Endothelial cell of umbilical vein (primary cell): ENCODE measurements around the gene UBE2L3. TPM values are rescaled to one million over a fixed set of nuclear protein-coding genes. Genes with fewer than 3 reads are reported as not detected.
A peak's percentile ranks its signal among the peaks of the same experiment; 100 is the strongest.

Source experiments
- BruUV-seq: library from RNA; stranded (reverse); fragments of 400-500 nt; replicated peaks from 2 replicates; lab custom pipeline; 2021; lab: Mats Ljungman, UMichigan
- CTCF ChIA-PET: fragments of 300-600, 350-600 bp; sonication (Branson Sonifier 250); formaldehyde crosslinking; loops from one replicate; lab custom pipeline; 2021; ENCODE audit warnings: antibody characterized with exemption, inconsistent platforms; lab: Charles Lee
- POLR2A ChIA-PET: fragments of 300-600, 350-600 bp; sonication (Branson Sonifier 250); formaldehyde crosslinking; loops from one replicate; lab custom pipeline; 2021; ENCODE audit warnings: antibody characterized with exemption, inconsistent platforms; lab: Charles Lee
- DNase-seq: peaks from one replicate; pipeline ENCODE4 v3.0.0-alpha.2; 2011; ENCODE audit warnings: low read depth, low spot score
- FAIRE-seq: peaks from 2 replicates; lab custom pipeline; 2011; peaks lifted over from hg19 to GRCh38; lab: Jason Lieb, UNC
- H2AFZ ChIP-seq: 2 replicates; pipeline ENCODE4 v1.6.0; 2012; ENCODE audit warnings: low read depth, low read length, control low read depth, inconsistent platforms
- H3K27ac ChIP-seq: 2 replicates; pipeline ENCODE4 v1.5.1; 2011; ENCODE audit warnings: low read depth, mild to moderate bottlenecking, control low read depth, low read length, moderate library complexity; ENCODE audit not compliant: insufficient read depth
- H3K27me3 ChIP-seq, 2 experiments: 2 replicates each; pipeline versions ENCODE4 v1.6.0 to v1.6.1; 2011; ENCODE audit warnings: low read length in 2 of 2, mixed read lengths in 1 of 2; ENCODE audit not compliant: control insufficient read depth in 2 of 2, insufficient read depth in 2 of 2
- H3K36me3 ChIP-seq, 2 experiments: 2 replicates in 1 of 2; 3 replicates in 1 of 2; pipeline ENCODE4 v1.5.1; 2011; ENCODE audit warnings: low read length in 2 of 2, mild to moderate bottlenecking in 1 of 2, moderate library complexity in 1 of 2; ENCODE audit not compliant: control insufficient read depth in 2 of 2, insufficient read depth in 2 of 2; ENCODE audit errors: extremely low read depth in 1 of 2
- H3K4me1 ChIP-seq: 3 replicates; pipeline ENCODE4 v1.5.1; 2011; ENCODE audit warnings: mild to moderate bottlenecking, low read length; ENCODE audit not compliant: control insufficient read depth, insufficient read depth; ENCODE audit errors: extremely low read depth
- H3K4me2 ChIP-seq: 2 replicates; pipeline ENCODE4 v1.6.1; 2011; ENCODE audit warnings: low read length, control low read depth, mixed read lengths; ENCODE audit not compliant: insufficient read depth
- H3K4me3 ChIP-seq, 3 experiments: fragments of 200-600 bp in 1 of 3; sonication (generic), shearing (Covaris generic) in 1 of 3; replicated peaks in 1 of 3; 2 replicates each; pipeline ENCODE4 v1.5.1; 2011 to 2016; ENCODE audit warnings: control low read depth in 3 of 3, low read length in 3 of 3, mild to moderate bottlenecking in 2 of 3, inconsistent platforms in 1 of 3, low read depth in 1 of 3, moderate library complexity in 1 of 3; ENCODE audit not compliant: insufficient read depth in 1 of 3
- H3K79me2 ChIP-seq: 2 replicates; pipeline ENCODE4 v1.6.0; 2012; ENCODE audit warnings: low read length, inconsistent platforms; ENCODE audit not compliant: control insufficient read depth, insufficient read depth
- H3K9ac ChIP-seq: replicated peaks from 2 replicates; pipeline ENCODE3; 2011; ENCODE audit warnings: low read length, control low read depth; ENCODE audit not compliant: insufficient read depth; ENCODE audit errors: extremely low read depth
- H3K9me1 ChIP-seq: replicated peaks from 3 replicates; pipeline ENCODE4 v1.6.0; 2011; ENCODE audit warnings: mild to moderate bottlenecking, low read length; ENCODE audit not compliant: control insufficient read depth, insufficient read depth; ENCODE audit errors: extremely low read depth
- H3K9me3 ChIP-seq: replicated peaks from 2 replicates; pipeline ENCODE4 v1.5.1; 2012; ENCODE audit warnings: low read length, inconsistent platforms; ENCODE audit not compliant: control insufficient read depth, insufficient read depth
- H4K20me1 ChIP-seq: replicated peaks from 2 replicates; pipeline ENCODE3; 2011; ENCODE audit warnings: mild to moderate bottlenecking, low read length; ENCODE audit not compliant: control insufficient read depth, insufficient read depth; ENCODE audit errors: extremely low read depth
- EZH2 ChIP-seq: IDR thresholded peaks from 2 replicates; pipeline ENCODE4 v1.6.1; 2012; ENCODE audit warnings: borderline replicate concordance, low read depth, mild to moderate bottlenecking, moderate library complexity, low read length, inconsistent platforms; ENCODE audit not compliant: severe bottlenecking
- FOS ChIP-seq: IDR thresholded peaks from 2 replicates; pipeline ENCODE4 v1.6.1; 2011; ENCODE audit warnings: mild to moderate bottlenecking, low read length, moderate library complexity, borderline replicate concordance; ENCODE audit not compliant: insufficient read depth
- GATA2 ChIP-seq: IDR thresholded peaks from 2 replicates; pipeline ENCODE4 v1.7.0; 2011; ENCODE audit warnings: low read depth, mild to moderate bottlenecking, moderate library complexity, mixed read lengths, low read length; ENCODE audit not compliant: insufficient read length, insufficient read depth
- JUN ChIP-seq: IDR thresholded peaks from 2 replicates; pipeline ENCODE4 v1.6.1; 2011; ENCODE audit warnings: borderline replicate concordance, low read depth; ENCODE audit not compliant: insufficient read length, insufficient read depth
- MAX ChIP-seq: IDR thresholded peaks from 2 replicates; pipeline ENCODE4 v1.6.1; 2011; ENCODE audit not compliant: insufficient read depth, insufficient read length
- MYC ChIP-seq: IDR thresholded peaks from one replicate; pipeline ENCODE4 v1.6.1; 2011; ENCODE audit warnings: mild to moderate bottlenecking, low read depth, low read length
- POLR2A ChIP-seq: IDR thresholded peaks from 2 replicates; pipeline ENCODE4 v1.6.1; 2012; ENCODE audit warnings: low read depth, mild to moderate bottlenecking, control low read depth, low read length
- POLR2AphosphoS5 ChIP-seq: IDR thresholded peaks from 2 replicates; pipeline ENCODE4 v1.6.1; 2012; ENCODE audit warnings: low read depth, mild to moderate bottlenecking, control low read depth, low read length, moderate library complexity; ENCODE audit not compliant: insufficient read depth
- dilution Hi-C: fragments of 300-500 bp; cut with MboI; formaldehyde crosslinking; loops from one replicate; pipeline ENCODE4 v1.15.0; 2019; ENCODE audit warnings: low sequenced_read_pairs; ENCODE audit not compliant: extremely low pct_ligation_motif_present
- intact Hi-C: fragments of 100-400 bp; cut with micrococcal nuclease; formaldehyde crosslinking; loops from one replicate; pipeline ENCODE4 v1.10.0; 2022
- polyA plus RNA-seq, 4 experiments: library from polyadenylated mRNA; depleted of rRNA in 3 of 4; stranded (reverse) in 3 of 4; unstranded in 1 of 4; fragments of >200 nt; gene quantifications; 2 replicates each; pipeline versions ENCODE4 v1.2.1 to v1.2.3, GENCODE V29; 2011 to 2012; ENCODE audit warnings: missing spikeins in 1 of 4
- total RNA-seq: library from RNA; stranded (reverse); gene quantifications from 2 replicates; pipeline ENCODE4 v1.2.3, GENCODE V29; 2021
- TF ChIP-seq, protein P1 (sequence below), 2 donors: IDR thresholded peaks; 1 replicate in 1 of 2; 2 replicates in 1 of 2; pipeline ENCODE4 v1.5.1; 2011; ENCODE audit warnings: low read length in 2 of 2, mild to moderate bottlenecking in 2 of 2, moderate library complexity in 2 of 2, control low read depth in 1 of 2, inconsistent platforms in 1 of 2, low read depth in 1 of 2; ENCODE audit not compliant: insufficient read depth in 1 of 2; ENCODE audit errors: extremely low read depth in 1 of 2

The UBE2L3 gene
- total and polyA plus RNA-seq, 2 donors (not counting 3 experiments of a cell fraction or from before 2014, with no cell fraction given) = 66.0 to 83.5 TPM

DNA sequence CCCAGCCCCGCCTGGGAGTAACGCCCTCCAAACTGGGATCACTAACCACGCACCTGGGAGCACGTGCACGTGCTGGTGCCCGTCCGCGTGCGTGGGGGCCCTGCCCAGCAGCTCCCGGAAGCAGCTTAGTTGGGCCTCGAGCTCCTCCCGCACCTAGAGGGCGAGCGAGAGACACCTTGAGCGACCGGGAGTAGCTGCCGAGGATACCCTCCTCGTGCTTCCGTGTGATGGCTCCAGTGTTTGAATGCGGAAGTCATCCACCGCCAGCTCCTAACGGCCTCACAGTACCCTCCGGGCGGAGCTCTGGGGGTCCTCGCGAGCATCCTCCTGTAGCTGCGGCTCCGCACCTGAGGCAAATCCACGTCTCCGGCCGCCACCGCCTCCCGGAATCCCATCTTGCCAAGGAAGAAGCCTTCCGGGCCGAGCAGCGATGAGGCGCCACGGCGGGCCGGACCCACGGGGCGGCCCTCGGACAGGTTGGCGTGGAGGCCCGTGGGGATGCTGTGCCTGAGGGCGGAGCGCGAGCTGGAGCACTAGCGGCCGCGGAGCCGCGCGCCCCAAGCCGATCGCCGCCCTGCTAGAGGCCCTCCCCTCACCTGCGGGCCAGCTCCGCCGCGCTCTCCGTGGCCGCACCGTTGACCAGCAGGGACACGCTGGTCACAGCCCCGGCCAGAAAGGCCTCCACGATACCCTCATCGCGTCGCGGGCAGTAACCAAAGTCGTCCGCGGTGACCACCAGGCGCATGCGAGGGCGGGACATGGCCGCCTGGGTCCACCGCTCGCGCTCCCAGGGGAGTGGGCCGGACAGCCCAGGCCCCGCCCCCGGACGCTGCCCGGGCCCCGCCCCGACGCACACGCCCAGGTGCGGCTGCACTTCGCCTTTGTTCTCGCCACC is 62.0 kb downstream of the UBE2L3 start, which contains the start of gene YDJC:
TSS of gene YDJC (minus strand) at position 768 of the 895 bp plus-strand sequence. CDS start at position 760, 8 bp downstream.
- Histone ChIP-seq H3K9me1 (no peaks in the 10 kb centered on the region), H3K4me3 (peak within 1 kb of the TSS; percentile 49 to 94 (median 63)), H3K27ac (peak within 1 kb of the TSS; percentile 51), H3K27me3 (no peaks in the 10 kb centered on the region), H3K9ac (peak within 1 kb of the TSS; percentile 82), H3K36me3 (peaks cover 0 to 2% of the 10 kb centered on the region in 2 experiments), H3K9me3 (no peaks in the 10 kb centered on the region), H3K79me2 (peaks cover 19% of the 10 kb centered on the region), H4K20me1 (no peaks in the 10 kb centered on the region), H2AFZ (peak within 1 kb of the TSS; percentile 81), H3K4me2 (peak within 1 kb of the TSS; percentile 8), H3K4me1 (no peaks in the 10 kb centered on the region)
- FAIRE-seq = peak; percentile 97
- DNase-seq = peak; percentile 92
- ChIA-PET CTCF (interaction anchor here (0.6 to 2.8 kb wide), 15 partner anchors 9 to 342 kb away, joined by 3 to 41 read pairs (median 4); partner anchors contain the start of gene SDF2L1), POLR2A (no interaction called here)
- TF ChIP-seq, protein P1, sequence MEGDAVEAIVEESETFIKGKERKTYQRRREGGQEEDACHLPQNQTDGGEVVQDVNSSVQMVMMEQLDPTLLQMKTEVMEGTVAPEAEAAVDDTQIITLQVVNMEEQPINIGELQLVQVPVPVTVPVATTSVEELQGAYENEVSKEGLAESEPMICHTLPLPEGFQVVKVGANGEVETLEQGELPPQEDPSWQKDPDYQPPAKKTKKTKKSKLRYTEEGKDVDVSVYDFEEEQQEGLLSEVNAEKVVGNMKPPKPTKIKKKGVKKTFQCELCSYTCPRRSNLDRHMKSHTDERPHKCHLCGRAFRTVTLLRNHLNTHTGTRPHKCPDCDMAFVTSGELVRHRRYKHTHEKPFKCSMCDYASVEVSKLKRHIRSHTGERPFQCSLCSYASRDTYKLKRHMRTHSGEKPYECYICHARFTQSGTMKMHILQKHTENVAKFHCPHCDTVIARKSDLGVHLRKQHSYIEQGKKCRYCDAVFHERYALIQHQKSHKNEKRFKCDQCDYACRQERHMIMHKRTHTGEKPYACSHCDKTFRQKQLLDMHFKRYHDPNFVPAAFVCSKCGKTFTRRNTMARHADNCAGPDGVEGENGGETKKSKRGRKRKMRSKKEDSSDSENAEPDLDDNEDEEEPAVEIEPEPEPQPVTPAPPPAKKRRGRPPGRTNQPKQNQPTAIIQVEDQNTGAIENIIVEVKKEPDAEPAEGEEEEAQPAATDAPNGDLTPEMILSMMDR (IDR thresholded peaks at IDR 0.05; ENCODE audit: extremely low read depth in 1 of 2, insufficient read depth in 1 of 2, low read depth in 1 of 2, low read length in 2 of 2) = peak; percentile 73 to 87
- no peak for TF ChIP-seq GATA2
- TF ChIP-seq FOS = no peak
- peak; percentile 69 for TF ChIP-seq POLR2A
- TF ChIP-seq EZH2 = no peak
- peak; percentile 62 for TF ChIP-seq POLR2AphosphoS5
- no peak for TF ChIP-seq JUN
- TF ChIP-seq MAX = peak; percentile 71
- peak; percentile 86 for TF ChIP-seq MYC
- intact Hi-C loops = loop anchor here (1.0 kb wide), 1 partner anchor 14 kb away; no protein-coding TSS in a partner anchor
- dilution Hi-C loops = no loop called here
- TSS peak; percentile 53 for BruUV-seq
